ENCODE results near the gene HOXD3. TPM values are rescaled to one million over a fixed set of nuclear protein-coding genes. Genes with fewer than 3 reads are reported as not detected.

The HOXD3 gene
- total RNA-seq, 1 donor = 0.09 TPM

DNA sequence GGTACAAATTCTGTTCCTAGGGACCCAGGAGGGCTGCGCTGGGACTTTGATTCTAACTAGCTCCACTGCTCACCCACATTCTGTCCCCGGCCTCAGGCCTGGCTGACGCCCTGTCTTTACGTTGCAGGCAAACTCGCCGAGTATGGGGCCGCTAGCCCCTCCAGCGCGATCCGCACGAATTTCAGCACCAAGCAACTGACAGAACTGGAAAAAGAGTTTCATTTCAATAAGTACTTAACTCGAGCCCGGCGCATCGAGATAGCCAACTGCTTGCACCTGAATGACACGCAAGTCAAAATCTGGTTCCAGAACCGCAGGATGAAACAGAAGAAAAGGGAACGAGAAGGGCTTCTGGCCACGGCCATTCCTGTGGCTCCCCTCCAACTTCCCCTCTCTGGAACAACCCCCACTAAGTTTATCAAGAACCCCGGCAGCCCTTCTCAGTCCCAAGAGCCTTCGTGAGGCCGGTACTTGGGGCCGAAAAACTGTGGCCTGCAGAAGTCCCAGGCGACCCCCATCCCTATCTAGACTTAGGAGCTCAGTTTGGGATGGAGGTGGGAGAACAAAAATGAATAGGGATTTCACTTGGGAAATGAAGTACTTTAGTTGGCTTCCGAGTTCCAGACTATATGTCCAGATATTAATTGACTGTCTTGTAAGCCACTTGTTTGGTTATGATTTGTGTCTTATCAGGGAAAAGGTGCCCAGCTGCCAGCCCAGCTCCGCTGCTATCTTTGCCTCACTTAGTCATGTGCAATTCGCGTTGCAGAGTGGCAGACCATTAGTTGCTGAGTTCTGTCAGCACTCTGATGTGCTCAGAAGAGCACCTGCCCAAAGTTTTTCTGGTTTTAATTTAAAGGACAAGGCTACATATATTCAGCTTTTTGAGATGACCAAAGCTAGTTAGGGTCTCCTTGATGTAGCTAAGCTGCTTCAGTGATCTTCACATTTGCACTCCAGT, 32.9 kb downstream of the HOXD3 start:
- DNase-seq (ENCODE audit: low read depth) = no peak
- H3K4me3 ChIP-seq (ENCODE audit: low read depth, low read length) = no peak overlapping the region
- no peak for TF ChIP-seq CTCF (IDR thresholded peaks at IDR 0.05; ENCODE audit: insufficient read depth, low read length)

DNA sequence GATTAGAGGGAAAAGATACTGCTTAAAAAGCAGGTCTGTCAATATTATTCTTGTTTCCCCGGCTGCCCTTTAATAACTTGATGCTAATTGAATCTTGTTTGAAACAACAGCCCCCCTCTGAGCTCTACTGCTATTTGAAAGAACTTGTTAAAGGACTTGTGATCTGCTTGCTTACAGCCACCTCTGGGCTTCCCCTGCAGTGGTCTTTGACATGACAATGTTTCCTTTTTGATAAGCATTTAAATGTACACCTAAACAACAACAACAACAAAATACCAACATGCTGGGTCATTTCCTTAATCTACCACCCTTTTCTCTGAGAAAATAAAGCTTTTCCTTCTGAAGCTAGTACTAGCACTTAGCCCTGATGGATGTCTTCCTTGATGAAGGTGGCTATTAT, 35.2 kb downstream of the HOXD3 start:
- no peak for DNase-seq (ENCODE audit: low read depth)
- no peak for TF ChIP-seq CTCF (IDR thresholded peaks at IDR 0.05; ENCODE audit: insufficient read depth, low read length)
- H3K4me3 ChIP-seq (ENCODE audit: low read depth, low read length) = no peak overlapping the region

- DNase-seq (ENCODE audit: low read depth) = no peak
- TF ChIP-seq CTCF (IDR thresholded peaks at IDR 0.05; ENCODE audit: insufficient read depth, low read length) = no peak
- H3K4me3 ChIP-seq (ENCODE audit: low read depth, low read length) = no peak overlapping the region
Measured at GRCh38 chr2:176193048-176193447, 35.9 kb downstream of the HOXD3 start.

GRCh38 chr2:176199902-176200301, 42.8 kb downstream of the HOXD3 start:
- DNase-seq (ENCODE audit: low read depth) = no peak
- no peak overlapping the region for H3K4me3 ChIP-seq (ENCODE audit: low read depth, low read length)
- TF ChIP-seq CTCF (IDR thresholded peaks at IDR 0.05; ENCODE audit: insufficient read depth, low read length) = no peak

GRCh38 chr2:176200971-176201370, 43.9 kb downstream of the HOXD3 start:
- no peak for DNase-seq (ENCODE audit: low read depth)
- no peak overlapping the region for H3K4me3 ChIP-seq (ENCODE audit: low read depth, low read length)
- TF ChIP-seq CTCF (IDR thresholded peaks at IDR 0.05; ENCODE audit: insufficient read depth, low read length) = no peak

- DNase-seq (ENCODE audit: low read depth) = no peak
- TF ChIP-seq CTCF (IDR thresholded peaks at IDR 0.05; ENCODE audit: insufficient read depth, low read length) = no peak
- H3K4me3 ChIP-seq (ENCODE audit: low read depth, low read length) = no peak overlapping the region
Measured at GRCh38 chr2:176202491-176202890, 45.4 kb downstream of the HOXD3 start.
